Forelimb muscle (tissue), 1 donor: ENCODE measurements around the gene FBN2. TPM values are rescaled to one million over a fixed set of nuclear protein-coding genes. Genes with fewer than 3 reads are reported as not detected.
"Not testable (repeated sequence)": the region's sequence is repeated elsewhere in the genome, so short reads cannot be mapped to it uniquely, and the experiment has no call there.

Experiments used
- DNase-seq: peaks from one replicate; pipeline ENCODE4 v3.0.0-alpha.2; 2013; ENCODE audit warnings: low read depth
- polyA plus RNA-seq: library from polyadenylated mRNA; unstranded; fragments of 120-200 nt; gene quantifications from one replicate; pipeline ENCODE4 v1.2.1, GENCODE V29; 2013; ENCODE audit not compliant: insufficient read length

The FBN2 gene
- polyA plus RNA-seq, 1 donor: 41.0 TPM

- DNase-seq: peak; percentile 41
These were observed 3.3 kb downstream of the FBN2 start for GRCh38 chr5:128534726-128535125.

DNA sequence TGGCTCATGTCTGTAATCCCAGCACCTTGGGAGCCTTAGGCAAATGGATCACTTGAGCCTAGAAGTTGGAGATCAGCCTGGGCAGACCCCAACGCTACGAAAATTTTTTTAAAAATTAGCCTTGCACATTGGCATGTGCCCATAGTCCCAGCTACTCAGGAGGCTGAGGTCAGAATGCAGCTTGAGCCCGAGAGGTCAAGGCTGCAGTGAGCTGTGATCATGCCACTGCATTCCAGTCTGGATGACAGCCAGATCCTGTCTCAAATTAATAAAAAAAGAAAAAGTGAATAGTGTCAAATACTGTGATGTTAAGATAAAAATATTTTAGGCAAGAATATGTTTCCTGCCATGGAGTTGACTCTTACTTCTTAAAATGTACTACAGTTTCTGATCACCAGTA lies 5.3 kb downstream of the FBN2 start:
- DNase-seq: no peak

DNA sequence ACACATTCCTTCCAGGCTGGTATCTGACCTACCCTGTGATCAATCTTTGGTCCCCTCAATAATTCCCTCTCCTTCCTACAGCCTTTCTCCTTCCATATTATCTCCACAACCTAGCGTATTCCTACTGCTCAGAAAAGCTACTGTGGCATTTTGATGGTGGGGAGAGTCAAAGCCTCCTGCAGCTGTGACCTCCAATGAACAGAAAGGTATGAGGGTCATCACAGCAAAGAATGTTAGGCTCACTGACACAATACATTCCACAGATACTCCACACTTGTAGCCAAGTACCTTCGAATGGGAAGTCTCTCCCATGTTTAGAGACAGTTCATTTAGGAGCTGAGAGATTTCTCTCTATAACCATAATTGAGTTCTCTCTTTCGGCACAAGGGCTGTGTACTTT lies 5.9 kb downstream of the FBN2 start:
- DNase-seq: no peak

- no peak for DNase-seq
These were observed 9.3 kb downstream of the FBN2 start for GRCh38 chr5:128528637-128529255.

GRCh38 chr5:128528126-128528525 lies 9.9 kb downstream of the FBN2 start:
- no peak for DNase-seq

DNA sequence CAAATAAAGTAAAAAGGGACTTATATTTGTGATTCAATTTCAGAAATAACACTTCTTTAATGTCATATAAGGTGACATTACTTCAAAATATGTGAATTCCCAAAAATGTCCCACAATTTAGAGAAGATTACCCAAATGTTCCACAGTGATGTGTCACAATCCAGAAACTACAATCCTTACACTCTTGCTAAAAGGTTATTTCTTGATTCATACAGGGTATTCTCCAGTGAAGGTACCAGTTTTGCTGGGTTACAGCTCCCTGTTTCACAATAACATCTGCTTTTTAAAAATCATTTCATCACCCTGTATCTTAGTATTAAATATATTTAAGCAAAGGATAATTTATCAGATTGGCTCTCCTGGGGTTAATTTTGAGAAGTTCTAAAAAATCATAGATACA lies 11.0 kb downstream of the FBN2 start:
- no peak for DNase-seq

DNA sequence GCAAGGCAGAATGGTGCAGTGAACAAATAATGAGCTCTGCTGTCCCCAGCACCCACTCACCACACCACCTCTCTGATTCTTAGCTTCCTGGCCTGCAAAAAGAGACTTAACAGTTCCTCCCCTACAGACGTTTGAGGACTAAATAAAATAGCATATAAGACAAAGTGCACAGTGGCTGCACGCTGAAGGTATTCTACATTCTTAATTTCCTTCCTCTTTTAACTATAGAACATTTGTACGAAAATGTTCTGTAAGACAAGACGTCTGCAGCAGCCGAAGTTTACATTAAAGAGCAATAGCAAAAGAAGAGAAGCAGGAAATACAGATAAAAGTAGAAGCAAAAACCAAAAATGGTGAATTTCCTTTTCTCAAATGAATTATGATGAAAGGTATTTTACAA lies 15.7 kb downstream of the FBN2 start:
- DNase-seq: no peak

- DNase-seq: no peak
These were observed 18.2 kb downstream of the FBN2 start for GRCh38 chr5:128519827-128520226.

DNA sequence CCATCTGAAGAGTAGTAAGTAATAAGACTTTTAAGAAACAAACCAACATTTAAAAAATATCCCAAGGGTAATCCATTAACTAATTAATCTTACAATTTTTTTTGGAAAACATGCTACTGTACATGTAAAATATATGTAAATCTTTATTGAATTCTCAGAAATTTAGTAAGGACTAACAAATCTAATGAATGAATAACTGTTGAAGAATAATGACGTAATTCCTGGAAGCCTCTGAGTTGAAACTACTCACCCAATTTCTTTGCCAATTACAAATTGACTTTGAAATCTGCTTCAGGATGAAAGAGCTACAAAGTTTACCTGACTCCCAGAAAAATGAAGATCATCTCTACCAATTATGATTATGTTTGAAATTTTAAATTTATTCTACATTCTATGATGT lies 21.1 kb downstream of the FBN2 start:
- no peak for DNase-seq

DNA sequence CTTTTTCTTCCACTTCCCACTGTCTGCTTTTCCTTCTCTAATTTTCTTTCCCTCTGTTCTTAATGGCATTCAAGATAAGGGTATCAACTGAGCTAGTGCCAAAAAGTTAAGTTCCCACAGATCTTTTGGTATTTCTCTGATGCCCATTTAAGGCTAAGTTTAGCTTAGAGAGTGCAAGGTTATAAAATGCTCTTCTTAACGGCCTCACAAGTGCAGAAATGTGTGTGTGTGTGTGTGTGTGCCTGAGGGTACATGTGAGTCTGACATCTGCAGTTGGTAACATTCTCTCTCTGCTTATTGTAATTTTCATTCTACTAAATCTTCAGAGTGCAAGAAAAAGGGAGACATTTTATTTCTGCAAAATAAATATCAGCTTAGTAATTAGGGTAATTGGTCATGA lies 24.2 kb downstream of the FBN2 start:
- no peak for DNase-seq

DNA sequence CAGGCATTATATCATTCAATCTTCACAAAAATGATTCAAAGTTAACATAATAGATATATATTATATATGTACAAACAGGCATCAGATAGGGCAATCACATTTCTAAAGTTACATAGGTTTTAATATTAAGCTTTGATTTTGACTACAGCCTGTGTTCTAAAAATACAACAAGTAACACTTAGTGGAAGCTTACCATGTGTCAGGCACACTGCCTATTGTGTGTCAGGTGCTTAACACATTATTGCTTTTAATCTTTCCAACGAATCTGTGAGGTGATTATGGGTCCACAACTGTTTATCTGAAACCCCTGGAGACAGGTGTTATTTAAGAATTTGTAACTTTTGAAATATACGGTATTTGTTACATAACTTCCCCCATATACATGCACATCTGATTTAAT lies 25.2 kb downstream of the FBN2 start:
- no peak for DNase-seq

- no peak for DNase-seq
These were observed 31.4 kb downstream of the FBN2 start for GRCh38 chr5:128506643-128507042.

GRCh38 chr5:128503727-128504126 lies 34.3 kb downstream of the FBN2 start:
- not testable (repeated sequence) for DNase-seq

DNA sequence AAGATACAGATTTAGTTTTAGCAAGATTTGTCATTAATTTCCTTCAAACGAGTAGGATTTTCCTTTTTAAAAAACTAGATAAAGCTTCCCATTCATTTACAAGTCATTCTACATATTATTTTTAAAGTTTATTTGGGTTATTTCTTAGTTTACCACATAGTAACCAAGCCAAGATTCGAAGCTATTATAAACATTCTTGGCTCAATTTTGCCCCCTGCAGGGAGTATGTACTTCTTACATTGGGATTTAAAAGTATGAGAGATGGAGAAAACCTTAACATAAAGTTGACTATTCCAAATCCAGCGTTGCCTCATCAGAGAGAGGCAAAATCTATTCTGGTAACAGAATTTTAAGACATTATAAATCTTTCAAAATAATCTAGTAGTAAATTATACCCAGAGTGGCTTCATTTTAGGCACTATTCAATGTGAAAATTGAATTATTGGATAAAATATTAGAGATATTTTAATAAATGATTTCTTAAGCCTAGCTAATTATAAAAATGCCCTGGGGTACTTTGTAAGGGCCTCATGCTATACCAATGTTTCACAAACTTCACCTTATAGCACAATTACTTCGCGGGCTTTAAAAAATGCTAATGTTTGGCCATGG lies 39.1 kb downstream of the FBN2 start:
- peak; percentile 28 for DNase-seq

- DNase-seq: no peak
These were observed 43.5 kb downstream of the FBN2 start for GRCh38 chr5:128494516-128494915.

GRCh38 chr5:128493657-128494329 lies 44.3 kb downstream of the FBN2 start:
- no peak for DNase-seq

DNA sequence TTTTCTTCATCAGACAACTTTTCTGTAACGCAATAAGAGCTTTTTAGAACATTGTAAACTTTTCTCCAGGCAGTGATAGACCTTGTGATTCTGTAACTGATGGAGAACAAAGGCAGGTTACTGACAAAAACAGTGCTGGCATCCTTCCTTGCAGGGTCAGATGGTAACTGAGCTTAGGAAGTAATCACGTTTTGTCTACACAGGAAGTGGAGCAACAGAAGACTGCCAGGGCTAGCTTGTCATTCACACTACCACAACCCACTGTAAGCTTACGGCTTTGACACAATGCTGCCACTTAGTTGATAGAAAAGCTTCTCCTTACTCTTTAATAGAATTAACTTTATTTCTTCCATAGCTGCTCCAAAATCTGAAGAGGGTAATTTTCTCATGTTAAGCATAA lies 46.8 kb downstream of the FBN2 start:
- DNase-seq: no peak

DNA sequence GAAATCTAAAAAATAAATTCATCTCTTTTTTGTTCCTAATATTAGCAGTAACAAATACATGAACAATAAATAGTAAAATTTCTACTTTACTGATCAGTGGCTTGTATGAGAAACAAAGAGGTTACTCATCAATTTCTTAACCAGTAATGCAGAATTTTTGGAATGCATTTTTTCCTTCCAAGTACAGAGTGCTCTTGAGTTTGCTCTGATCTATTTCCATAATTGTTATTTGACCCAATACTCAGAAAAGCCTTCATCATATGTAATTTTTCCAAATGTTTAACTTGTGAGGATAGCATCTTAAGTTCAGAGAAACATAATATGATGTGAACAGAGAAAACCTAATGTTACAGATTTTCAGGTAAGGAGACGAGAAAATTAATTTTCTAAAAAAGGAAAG lies 47.3 kb downstream of the FBN2 start:
- no peak for DNase-seq

DNA sequence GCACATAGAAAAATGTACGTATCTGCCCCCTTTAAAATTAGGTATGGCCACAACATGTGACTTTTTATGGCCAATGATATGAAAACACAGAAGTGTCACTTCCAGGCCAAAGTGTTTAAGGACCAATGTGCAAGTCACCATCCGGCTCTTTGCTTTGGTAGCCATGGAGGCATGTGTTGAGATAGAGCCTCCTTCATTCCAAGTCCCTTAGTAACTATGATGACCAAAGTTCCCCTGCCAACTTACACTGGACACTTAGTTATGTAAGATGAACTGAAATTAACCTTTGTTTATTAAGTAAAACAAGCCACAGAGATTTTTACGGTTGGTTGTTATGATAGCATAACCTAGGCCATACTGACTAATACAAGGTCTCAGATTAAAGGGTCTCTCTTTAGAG lies 51.0 kb downstream of the FBN2 start:
- DNase-seq: no peak

- no peak for DNase-seq
These were observed 54.3 kb downstream of the FBN2 start for GRCh38 chr5:128483738-128484137.

DNA sequence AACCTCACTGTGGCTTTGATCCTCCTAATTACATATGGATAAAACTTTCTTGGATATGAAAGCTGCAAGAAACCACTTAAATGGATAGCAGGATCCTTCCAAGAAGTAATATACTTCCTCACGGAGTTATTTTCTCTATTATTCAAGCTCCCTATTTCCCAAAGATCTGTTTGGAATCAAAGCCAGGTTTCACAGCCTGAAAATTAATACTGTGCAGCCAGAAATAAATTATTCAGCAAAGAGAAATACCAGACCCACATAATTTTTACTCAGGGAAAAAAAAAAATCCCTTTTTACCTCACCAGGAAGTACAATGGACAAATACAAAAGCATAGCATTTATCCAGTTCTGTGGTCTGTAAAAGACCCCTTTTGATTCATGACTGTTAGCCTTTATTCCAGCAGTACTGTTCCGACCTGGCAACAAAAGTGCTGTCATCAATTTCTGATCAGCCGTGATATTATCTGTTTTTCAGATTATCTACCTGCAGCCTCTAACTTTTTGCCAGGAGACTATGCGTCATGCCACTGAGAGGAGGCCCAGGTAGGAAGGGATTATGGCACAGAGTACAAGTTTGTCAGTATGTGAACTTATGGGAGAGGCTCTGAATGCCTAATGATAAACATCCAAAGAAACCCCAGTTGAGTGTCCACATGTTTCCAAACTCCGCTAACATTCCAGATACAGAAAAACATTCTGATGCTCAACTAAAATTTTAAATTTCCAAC lies 57.0 kb downstream of the FBN2 start:
- peak; percentile 44 for DNase-seq

GRCh38 chr5:128480158-128480557 lies 57.9 kb downstream of the FBN2 start:
- DNase-seq: no peak
